HL-60 (cell line): ENCODE data around the gene LAMA1.

Experiments
- CTCF ChIP-seq: IDR thresholded peaks from one replicate; pipeline ENCODE4 v1.5.1; 2011; ENCODE audit warnings: low read length, control low read depth, inconsistent platforms; ENCODE audit not compliant: insufficient read depth
- GABPA ChIP-seq: IDR thresholded peaks from 2 replicates; pipeline ENCODE4 v1.6.1; 2012; ENCODE audit warnings: low read depth
- POLR2AphosphoS5 ChIP-seq: IDR thresholded peaks from 2 replicates; pipeline ENCODE4 v1.6.1; 2012; ENCODE audit warnings: low read depth
- SPI1 ChIP-seq: IDR thresholded peaks from 2 replicates; pipeline ENCODE4 v1.6.1; 2012; ENCODE audit warnings: low read depth, mild to moderate bottlenecking, borderline replicate concordance

DNA sequence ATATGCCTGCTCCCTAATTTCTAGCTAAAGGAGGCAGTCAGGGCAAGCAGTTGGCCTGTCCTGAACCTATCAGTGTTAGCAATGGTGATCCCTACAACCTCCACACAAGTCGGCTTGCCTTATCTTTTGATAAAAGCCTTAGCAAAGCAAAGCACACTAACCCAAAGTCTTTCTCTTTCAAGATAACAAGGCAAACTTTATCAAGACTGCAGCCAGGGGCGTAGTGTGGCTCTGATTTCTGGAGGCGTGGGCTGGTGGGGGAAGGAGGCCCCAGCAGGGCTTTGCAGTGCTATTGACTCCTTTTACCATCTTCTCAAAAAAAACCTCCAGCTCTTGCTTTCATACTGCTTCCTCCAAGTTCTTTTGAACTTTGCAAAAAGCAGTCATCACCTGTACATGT, 40.2 kb upstream of the LAMA1 start:
- TF ChIP-seq CTCF (no peak), GABPA (no peak), POLR2AphosphoS5 (no peak), SPI1 (no peak)
